NCI-H82 treated with DMSO at 0.1 percent for 48 hours (cell line): ENCODE results near the gene ETNK2.

Experiments used
- DNase-seq: peaks from one replicate; lab custom pipeline; 2025; ENCODE audit not compliant: unreplicated experiment; lab: John Stamatoyannopoulos, UW

The ETNK2 gene

DNA sequence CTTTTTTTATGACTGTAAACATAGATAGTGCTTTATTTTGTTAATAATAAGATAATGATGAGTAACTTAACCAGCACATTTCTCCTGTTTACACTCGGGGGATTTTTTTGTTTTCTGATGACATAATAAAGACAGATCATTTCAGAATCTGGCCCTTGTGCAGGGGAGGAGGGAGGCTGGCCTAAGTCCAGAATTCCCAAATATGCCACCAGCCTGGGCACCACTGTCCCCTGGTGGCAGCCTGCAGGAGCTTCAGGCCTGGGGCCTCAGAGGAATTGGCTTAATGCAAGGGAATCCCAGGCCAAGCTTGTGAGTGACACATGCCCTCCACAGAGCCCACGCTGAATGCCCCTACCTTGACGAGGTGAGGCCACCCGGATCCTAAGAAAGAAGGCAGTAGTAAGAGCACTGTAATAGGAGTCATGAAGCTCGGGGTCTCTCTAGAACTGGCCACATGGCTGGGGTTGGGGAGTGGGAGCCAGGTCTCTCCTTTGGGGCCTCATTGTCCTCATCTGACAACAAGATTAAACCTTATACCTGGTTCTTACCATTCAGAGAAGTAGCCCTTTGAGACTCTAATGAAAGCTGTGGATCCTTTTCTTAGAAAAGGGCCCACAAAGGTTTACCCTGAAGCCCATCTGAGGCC is 24.1 kb downstream of the ETNK2 start:
- peak; percentile 50 for DNase-seq

DNA sequence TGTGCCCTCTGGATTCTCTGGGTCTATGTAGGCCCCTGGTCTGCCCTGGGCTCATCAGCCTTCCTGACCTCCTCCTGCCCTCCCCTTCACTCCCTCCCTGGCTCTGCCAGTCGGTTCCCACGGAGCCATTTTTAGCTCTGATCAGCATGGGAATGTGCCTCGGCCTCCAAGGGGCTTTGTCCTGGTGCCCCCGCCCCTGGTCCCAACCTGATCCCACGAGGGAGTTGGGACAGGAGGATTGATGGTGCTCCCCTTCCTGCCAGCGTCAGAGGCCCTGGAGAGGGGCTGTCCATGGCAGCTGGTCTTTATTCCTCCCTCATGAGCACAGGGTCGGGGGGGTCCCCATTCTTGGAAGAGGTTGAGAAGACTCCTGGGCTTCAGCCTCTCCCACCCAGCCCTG is 24.9 kb downstream of the ETNK2 start:
- no peak for DNase-seq

GRCh38 chr1:204126386-204126785 is 25.5 kb downstream of the ETNK2 start:
- DNase-seq, result no peak

GRCh38 chr1:204125759-204126351 is 26.0 kb downstream of the ETNK2 start:
- DNase-seq, result no peak

GRCh38 chr1:204124639-204125038 is 27.2 kb downstream of the ETNK2 start:
- DNase-seq, result no peak

GRCh38 chr1:204123376-204123775 is 28.5 kb downstream of the ETNK2 start:
- peak; percentile 19 for DNase-seq

DNA sequence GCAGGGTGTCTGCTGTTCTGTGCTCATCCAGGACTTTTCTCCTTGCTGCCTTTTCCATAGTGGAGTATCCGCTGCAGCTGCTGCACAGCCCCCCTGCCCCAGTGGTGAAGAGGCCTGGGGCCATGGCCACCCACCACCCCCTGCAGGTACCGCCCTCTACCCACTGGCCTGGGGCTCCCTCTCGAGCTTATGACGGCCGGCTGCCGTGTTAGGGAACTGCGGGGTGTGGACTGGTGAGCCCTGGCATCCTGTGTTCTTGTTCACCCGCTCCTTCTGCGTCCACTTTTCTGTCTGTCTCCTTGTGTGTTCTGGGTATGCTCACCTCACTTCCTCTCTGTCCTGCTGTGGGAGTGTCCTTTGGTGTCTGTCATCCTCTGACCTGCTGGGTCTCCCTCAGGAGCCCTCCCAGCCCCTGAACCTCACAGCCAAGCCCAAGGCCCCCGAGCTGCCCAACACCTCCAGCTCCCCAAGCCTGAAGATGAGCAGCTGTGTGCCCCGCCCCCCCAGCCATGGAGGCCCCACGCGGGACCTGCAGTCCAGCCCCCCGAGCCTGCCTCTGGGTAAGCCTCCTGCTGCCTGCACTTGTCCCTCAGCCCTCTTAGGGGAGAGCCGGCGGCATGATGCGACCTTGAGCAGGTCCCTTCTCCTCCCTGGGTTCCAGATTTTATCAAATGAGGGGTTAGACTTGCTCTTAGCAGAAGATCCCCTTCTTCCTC is 29.8 kb downstream of the ETNK2 start:
- DNase-seq, result no peak

DNA sequence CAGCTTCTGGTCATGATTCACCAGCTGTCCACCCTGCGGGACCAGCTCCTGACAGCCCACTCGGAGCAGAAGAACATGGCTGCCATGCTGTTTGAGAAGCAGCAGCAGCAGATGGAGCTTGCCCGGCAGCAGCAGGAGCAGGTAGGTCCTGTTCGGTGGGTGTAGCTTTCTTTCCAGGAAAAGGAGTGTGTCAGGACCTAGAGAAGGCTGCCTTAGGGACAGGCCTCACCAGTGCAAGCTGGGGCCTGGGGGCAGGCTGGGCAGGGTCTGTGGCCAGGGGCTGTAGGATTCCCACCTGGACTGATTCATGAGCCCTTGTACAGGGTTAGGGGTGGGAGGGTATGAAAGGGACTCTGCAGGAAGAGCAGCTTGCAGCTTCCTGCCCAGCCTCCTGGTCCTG is 35.3 kb downstream of the ETNK2 start:
- no peak for DNase-seq

DNA sequence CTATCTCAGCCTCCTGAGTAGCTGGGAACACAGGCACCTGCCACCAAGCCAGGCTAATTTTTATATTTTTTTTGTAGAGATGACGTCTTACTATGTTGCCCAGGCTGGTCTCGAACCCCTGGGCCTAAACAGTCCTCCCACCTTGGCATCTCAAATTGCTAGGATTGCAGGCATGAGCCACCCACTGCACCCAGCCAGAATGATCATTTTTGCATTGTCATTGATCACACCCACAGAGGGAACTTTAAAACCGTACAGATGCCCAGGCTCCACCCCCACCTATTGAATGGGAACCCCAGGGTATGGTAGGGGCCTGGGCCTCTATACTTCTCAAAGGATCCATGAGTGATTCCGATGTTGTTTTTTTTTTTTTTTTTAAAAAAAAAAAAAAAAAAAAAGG is 36.7 kb downstream of the ETNK2 start:
- no peak for DNase-seq

DNA sequence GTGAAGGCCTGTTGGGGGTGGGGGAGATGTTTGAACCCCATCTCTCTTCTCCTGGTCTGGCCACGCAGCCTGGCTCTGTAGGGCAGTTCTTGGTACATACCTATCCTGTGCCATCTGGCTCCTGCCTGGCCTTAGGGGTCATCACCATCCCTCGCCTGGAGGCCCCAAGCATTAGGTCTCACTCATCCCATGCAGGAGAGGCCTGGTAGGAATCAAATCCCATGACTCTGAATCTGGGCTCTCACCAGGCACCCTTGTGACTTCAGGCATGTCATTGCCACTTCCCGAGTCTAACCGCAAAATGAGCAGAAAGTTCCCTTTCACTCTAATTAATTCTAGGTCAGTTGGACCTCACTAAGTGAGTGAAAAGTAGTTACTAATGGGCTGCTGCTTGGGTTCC is 37.2 kb downstream of the ETNK2 start:
- DNase-seq, result no peak

DNA sequence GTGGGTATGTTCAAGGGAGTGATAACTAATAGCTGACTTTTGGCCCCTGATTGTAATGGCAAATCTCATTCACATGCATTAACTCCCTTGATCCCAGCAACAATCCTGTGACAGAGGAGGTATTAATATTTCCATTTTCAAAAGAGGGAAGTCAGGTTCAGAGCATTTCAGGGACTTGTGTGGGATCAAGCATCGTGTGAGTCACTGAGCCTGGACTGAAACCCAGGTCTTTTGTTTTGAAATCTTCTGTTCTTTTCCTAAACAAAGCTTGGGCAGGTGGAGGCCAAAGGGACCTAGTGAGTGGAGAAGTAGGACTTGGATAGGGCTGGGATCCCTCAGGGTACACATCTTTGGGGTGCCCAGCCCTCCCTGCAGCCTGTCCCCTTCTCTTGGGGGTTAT is 37.9 kb downstream of the ETNK2 start:
- DNase-seq, result no peak

DNA sequence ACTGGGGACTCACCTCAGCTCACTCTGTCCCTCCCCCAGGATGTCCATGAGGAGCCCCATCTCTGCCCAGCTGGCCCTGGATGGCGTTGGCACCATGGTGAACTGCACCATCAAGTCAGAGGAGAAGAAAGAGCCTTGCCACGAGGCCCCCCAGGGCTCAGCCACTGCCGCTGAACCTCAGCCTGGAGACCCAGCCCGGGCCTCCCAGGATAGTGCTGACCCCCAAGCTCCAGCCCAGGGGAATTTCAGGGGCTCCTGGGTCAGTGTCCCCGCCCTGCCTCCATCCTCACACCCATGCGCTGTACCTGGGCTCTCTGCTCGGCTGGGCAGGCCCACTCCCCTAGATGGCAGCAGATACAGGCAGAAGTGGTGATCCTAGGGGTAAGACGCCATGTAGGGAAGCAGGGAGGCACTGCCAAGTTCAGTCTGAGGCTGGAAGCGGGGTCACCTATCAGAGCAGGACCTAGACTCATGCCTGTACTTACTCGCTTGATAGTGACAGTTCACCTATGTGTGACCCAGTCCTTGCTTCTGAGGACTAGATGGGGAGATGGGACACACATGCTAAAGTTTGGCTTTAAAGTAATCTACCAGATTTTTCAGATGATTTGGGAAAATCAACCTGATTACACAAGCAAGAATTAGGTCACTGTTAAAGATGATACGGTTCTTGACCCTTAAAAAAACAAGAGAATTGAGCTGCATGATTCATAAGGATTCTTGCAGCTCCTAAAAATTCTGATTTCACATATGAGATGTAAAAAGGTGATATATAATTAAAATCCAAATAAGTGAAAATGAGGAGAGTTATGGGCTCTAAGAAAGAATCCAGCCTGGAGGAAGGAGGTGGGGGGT is 38.7 kb downstream of the ETNK2 start:
- DNase-seq, result no peak

DNA sequence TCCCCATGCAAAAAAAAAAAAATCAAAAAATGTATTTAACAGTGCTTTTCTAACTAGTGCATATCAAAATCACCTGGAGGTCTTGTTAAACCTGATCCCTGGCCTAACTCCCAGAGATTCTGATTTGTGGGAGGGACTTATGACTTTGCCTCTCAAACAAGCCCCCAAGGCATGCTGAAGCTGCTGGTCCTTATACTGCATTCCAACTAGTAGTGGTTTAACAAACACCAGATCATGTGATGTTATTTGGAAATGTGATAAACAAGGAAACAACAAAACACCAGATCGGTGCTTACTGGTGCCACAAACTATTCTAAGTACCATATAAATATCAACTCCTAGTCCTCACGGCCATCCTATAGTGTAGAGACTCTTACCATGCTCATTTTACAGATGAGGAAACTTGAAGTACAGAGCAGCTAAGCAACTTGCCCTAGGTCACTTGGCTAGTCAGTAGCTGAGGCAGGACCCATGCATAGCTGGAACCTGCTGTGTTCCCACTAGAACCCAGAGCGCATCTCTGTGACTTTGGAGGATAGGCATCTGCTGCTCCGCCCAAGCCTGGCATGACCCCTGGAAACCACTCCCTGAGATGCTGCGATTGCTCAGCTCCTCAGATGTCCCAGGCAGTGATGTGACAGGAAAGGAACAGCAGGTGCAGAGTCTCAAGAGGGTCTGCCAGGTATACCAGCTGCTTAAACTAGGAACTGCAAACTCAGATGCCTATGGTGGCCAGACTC is 40.8 kb downstream of the ETNK2 start:
- no peak for DNase-seq

- no peak for DNase-seq
Observed at GRCh38 chr1:204108312-204109141, 43.3 kb downstream of the ETNK2 start.

GRCh38 chr1:204107892-204108291 is 44.0 kb downstream of the ETNK2 start:
- DNase-seq, result no peak

GRCh38 chr1:204106825-204107224 is 45.0 kb downstream of the ETNK2 start:
- no peak for DNase-seq

GRCh38 chr1:204105131-204105515 is 46.7 kb downstream of the ETNK2 start:
- no peak for DNase-seq

GRCh38 chr1:204104331-204105130 is 47.3 kb downstream of the ETNK2 start:
- DNase-seq, result no peak

DNA sequence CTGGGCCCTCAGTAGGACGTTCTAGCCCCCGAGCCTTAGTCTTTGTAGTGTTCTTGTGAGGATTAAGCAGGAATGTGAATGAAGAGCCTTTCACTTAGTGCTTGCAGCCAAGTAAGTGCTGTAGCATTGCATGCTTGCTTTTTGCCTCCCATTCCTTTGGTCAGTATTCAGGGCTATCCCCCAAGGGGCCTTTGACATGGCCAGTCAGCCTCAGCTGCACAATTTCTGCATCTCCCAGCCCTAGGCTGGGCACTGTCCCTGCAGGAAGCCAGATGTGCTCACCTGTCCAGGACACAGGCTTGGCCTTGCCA is 48.5 kb downstream of the ETNK2 start:
- DNase-seq, result no peak
